Measurements from ENCODE around the gene IQSEC1. TPM values are rescaled to one million over a fixed set of nuclear protein-coding genes. Genes with fewer than 3 reads are reported as not detected.

The IQSEC1 gene
- total RNA-seq, 1 experiment from 2014 or later: 28.1 TPM

DNA sequence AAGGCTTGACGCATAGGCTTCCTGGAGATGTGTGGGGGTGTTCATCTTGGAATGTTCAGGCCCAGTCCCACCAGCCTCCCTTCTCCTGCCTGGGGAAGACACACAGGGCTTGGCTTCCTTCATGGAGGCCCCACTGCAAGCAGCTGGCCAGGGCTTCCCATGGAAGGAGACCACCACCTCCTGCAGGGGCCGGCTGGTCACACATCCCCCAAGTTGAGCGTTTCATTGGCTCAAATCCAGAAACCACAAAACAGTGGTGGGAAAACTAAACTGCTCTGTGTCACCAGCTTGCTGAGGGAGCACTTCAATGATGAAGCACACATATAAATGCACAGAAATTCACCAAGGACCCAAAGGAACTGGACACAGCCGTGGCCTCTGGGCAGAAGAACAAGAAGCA, 8.3 kb downstream of the IQSEC1 start:
- Histone ChIP-seq H3K4me1 (ENCODE audit: control insufficient read depth in 1 of 2, insufficient read depth in 2 of 2, low read length in 2 of 2) (peaks cover 10 to 12% of the 10 kb centered on the region in 2 experiments), H3K36me3 (ENCODE audit: control insufficient read depth in 1 of 2, insufficient read depth in 2 of 2, low read length in 2 of 2) (no peaks in the 10 kb centered on the region), H3K4me3 (replicated peaks in 1 of 2; ENCODE audit: low read depth in 1 of 2, low read length in 2 of 2) (no peak overlapping the region), H3K79me2 (ENCODE audit: insufficient read depth, low read length) (no peaks in the 10 kb centered on the region), H4K20me1 (ENCODE audit: insufficient read depth) (no peaks in the 10 kb centered on the region), H3K9me3 (ENCODE audit: control insufficient read depth in 1 of 2, insufficient read depth in 1 of 2, low read depth in 1 of 2, low read length in 2 of 2) (no peaks in the 10 kb centered on the region), H3K9ac (ENCODE audit: low read length) (no peak overlapping the region), H3K27me3 (ENCODE audit: insufficient read depth, low read length) (no peaks in the 10 kb centered on the region), H3K27ac (ENCODE audit: low read depth, low read length) (no peak overlapping the region), H3K9me2 (ENCODE audit: insufficient read depth) (no peaks in the 10 kb centered on the region), H2AFZ (ENCODE audit: low read depth, low read length, poor library complexity, severe bottlenecking) (no peak overlapping the region), H3K4me2 (ENCODE audit: low read length) (no peak overlapping the region)
- ChIA-PET RAD21 (ENCODE audit: low non-redundant PET in 1 of 2, low total read pairs in 2 of 2, uncharacterized antibody in 2 of 2, unreplicated experiment in 2 of 2) (no interaction called here), POLR2A (no interaction called here), CTCF (no interaction called here)
- intact Hi-C loops (cut with micrococcal nuclease): no loop called here
- TF ChIP-seq FOSL1 (IDR thresholded peaks at IDR 0.05; ENCODE audit: low read depth) (no peak), EZH2 (IDR thresholded peaks at IDR 0.05) (no peak), ATF3 (IDR thresholded peaks at IDR 0.05) (no peak), CEBPB (IDR thresholded peaks at IDR 0.05; ENCODE audit: low read depth) (no peak), CTCF (IDR thresholded peaks at IDR 0.05 in 2 of 3, conservative IDR thresholded peaks at IDR 0.05 in 1 of 3; ENCODE audit: borderline replicate concordance in 1 of 3, insufficient read depth in 1 of 3, low read depth in 2 of 3, low read length in 2 of 3) (no peak), RAD21 (IDR thresholded peaks at IDR 0.05; ENCODE audit: low read depth) (no peak), JUND (IDR thresholded peaks at IDR 0.05) (no peak), ZFX (IDR thresholded peaks at IDR 0.05) (no peak), EZH2phosphoT487 (IDR thresholded peaks at IDR 0.05; ENCODE audit: borderline replicate concordance) (no peak), POLR2AphosphoS5 (IDR thresholded peaks at IDR 0.05; ENCODE audit: low read depth, low read length) (no peak), EGR1 (IDR thresholded peaks at IDR 0.05; ENCODE audit: low read depth) (no peak), ELF1 (IDR thresholded peaks at IDR 0.05; ENCODE audit: borderline replicate concordance, low read depth) (no peak), ZNF274 (IDR thresholded peaks at IDR 0.05; ENCODE audit: low read depth, low read length) (no peak), SRF (IDR thresholded peaks at IDR 0.05; ENCODE audit: low read depth) (no peak)
- TF ChIP-seq, protein P1, sequence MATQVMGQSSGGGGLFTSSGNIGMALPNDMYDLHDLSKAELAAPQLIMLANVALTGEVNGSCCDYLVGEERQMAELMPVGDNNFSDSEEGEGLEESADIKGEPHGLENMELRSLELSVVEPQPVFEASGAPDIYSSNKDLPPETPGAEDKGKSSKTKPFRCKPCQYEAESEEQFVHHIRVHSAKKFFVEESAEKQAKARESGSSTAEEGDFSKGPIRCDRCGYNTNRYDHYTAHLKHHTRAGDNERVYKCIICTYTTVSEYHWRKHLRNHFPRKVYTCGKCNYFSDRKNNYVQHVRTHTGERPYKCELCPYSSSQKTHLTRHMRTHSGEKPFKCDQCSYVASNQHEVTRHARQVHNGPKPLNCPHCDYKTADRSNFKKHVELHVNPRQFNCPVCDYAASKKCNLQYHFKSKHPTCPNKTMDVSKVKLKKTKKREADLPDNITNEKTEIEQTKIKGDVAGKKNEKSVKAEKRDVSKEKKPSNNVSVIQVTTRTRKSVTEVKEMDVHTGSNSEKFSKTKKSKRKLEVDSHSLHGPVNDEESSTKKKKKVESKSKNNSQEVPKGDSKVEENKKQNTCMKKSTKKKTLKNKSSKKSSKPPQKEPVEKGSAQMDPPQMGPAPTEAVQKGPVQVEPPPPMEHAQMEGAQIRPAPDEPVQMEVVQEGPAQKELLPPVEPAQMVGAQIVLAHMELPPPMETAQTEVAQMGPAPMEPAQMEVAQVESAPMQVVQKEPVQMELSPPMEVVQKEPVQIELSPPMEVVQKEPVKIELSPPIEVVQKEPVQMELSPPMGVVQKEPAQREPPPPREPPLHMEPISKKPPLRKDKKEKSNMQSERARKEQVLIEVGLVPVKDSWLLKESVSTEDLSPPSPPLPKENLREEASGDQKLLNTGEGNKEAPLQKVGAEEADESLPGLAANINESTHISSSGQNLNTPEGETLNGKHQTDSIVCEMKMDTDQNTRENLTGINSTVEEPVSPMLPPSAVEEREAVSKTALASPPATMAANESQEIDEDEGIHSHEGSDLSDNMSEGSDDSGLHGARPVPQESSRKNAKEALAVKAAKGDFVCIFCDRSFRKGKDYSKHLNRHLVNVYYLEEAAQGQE (IDR thresholded peaks at IDR 0.05; ENCODE audit: low read depth): no peak
- TF ChIP-seq, protein P2, sequence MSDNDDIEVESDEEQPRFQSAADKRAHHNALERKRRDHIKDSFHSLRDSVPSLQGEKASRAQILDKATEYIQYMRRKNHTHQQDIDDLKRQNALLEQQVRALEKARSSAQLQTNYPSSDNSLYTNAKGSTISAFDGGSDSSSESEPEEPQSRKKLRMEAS (IDR thresholded peaks at IDR 0.05): no peak
- ATAC-seq (no peak), DNase-seq (ENCODE audit: low read depth, low spot score) (no peak)
- BruUV-seq (replicated peaks): no TSS peak
